Stimulated activated CD8-positive, alpha-beta memory T cell treated with anti-CD3 and anti-CD28 coated beads, Interleukin-15, amount 100 ng/mL, for 48 hours (primary cell): Measurements from ENCODE around the gene RRP12.
"Not testable (repeated sequence)": the region's sequence is repeated elsewhere in the genome, so short reads cannot be mapped to it uniquely, and the experiment has no call there.

Experiments
- DNase-seq, 2 donors: peaks; one replicate each; pipeline ENCODE4 v3.0.0-alpha.2; 2020; ENCODE audit warnings: low read depth in 2 of 2

Gene RRP12

GRCh38 chr10:97406483-97406882 is 5.3 kb upstream of the RRP12 start:
- not testable (repeated sequence) for DNase-seq

- no peak for DNase-seq
Observed at GRCh38 chr10:97406064-97406463, 4.9 kb upstream of the RRP12 start.

- no peak for DNase-seq
Observed at GRCh38 chr10:97404044-97404443, 2.9 kb upstream of the RRP12 start.

- no peak for DNase-seq
Observed at GRCh38 chr10:97401455-97401919, 347 bp upstream of the RRP12 start.

GRCh38 chr10:97399843-97400545 is 1.1 kb downstream of the RRP12 start:
- no peak for DNase-seq

- DNase-seq: no peak
Observed at GRCh38 chr10:97396056-97396455, 5.1 kb downstream of the RRP12 start.

- DNase-seq: no peak
Observed at GRCh38 chr10:97393034-97393573, 8.0 kb downstream of the RRP12 start.

- no peak for DNase-seq
Observed at GRCh38 chr10:97390091-97390490, 11.0 kb downstream of the RRP12 start.

- DNase-seq: no peak
Observed at GRCh38 chr10:97388152-97388551, 13.0 kb downstream of the RRP12 start.

GRCh38 chr10:97385565-97385964 is 15.6 kb downstream of the RRP12 start:
- no peak for DNase-seq

GRCh38 chr10:97384641-97385040 is 16.5 kb downstream of the RRP12 start:
- no peak for DNase-seq

GRCh38 chr10:97384156-97384555 is 17.0 kb downstream of the RRP12 start:
- DNase-seq: no peak

GRCh38 chr10:97383159-97383558 is 18.0 kb downstream of the RRP12 start:
- DNase-seq: no peak

GRCh38 chr10:97381626-97382025 is 19.5 kb downstream of the RRP12 start:
- no peak for DNase-seq

GRCh38 chr10:97380516-97380915 is 20.6 kb downstream of the RRP12 start:
- no peak for DNase-seq

- DNase-seq: no peak
Observed at GRCh38 chr10:97378933-97379921, 21.9 kb downstream of the RRP12 start.

GRCh38 chr10:97376413-97376812 is 24.7 kb downstream of the RRP12 start:
- no peak for DNase-seq

GRCh38 chr10:97373456-97373855 is 27.7 kb downstream of the RRP12 start:
- no peak for DNase-seq

GRCh38 chr10:97372233-97372875 is 28.8 kb downstream of the RRP12 start:
- no peak for DNase-seq

GRCh38 chr10:97371696-97372095 is 29.4 kb downstream of the RRP12 start:
- no peak for DNase-seq

GRCh38 chr10:97367126-97367649 is 34.0 kb downstream of the RRP12 start:
- DNase-seq: no peak

GRCh38 chr10:97366572-97366971 is 34.6 kb downstream of the RRP12 start:
- no peak for DNase-seq
